Spleen (tissue), 7 donors: ENCODE data around the gene HSD17B1.

Experiments used
- POLR2AphosphoS5 ChIP-seq, 3 donors: sonication (generic); formaldehyde crosslinking; IDR thresholded peaks; one replicate each; pipeline ENCODE4 v1.5.1; 2017; ENCODE audit warnings: antibody characterized with exemption in 3 of 3
- TF ChIP-seq, protein P1 (sequence below), 11 experiments: fragments of 200-600 bp in 7 of 11; fragments of 450-650 bp in 4 of 11; sonication (generic) in 4 of 11; IDR thresholded peaks in 8 of 11; conservative IDR thresholded peaks in 3 of 11; 1 replicate in 7 of 11; 2 replicates in 4 of 11; pipeline versions ENCODE4 v1.4.0 to v1.8.0; 2016 to 2021; ENCODE audit warnings: antibody characterized with exemption in 11 of 11, inconsistent platforms in 4 of 11, mild to moderate bottlenecking in 1 of 11
- donor health status: DM: no; HTN: no; CAD: no; lungs with moderate emphysema.
- donor health status: DM: no; HTN: no; CAD: no.
- donor health status: DM: no; HTN: no; CAD: no.

DNA sequence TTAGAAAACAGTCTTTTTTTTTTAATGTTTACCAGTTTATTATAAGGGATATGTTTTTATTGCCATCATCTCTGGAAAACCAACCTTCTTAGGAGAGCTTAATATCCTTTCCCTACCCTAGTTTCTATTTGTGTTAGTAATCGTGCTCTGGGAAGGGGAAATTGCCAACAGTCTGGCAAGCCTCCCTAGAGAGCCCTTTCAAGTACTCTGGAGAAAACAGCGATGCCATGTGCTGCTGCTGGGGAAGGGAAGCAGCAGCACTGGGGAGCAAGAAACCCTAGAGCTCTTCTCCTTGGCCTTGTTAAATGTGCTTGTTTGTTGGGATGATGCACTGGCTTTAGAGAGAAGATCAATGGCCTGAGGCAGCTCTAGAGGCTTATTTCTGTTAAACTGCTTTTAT, 46.2 kb downstream of the HSD17B1 start:
- no peak for TF ChIP-seq POLR2AphosphoS5 (IDR thresholded peaks at IDR 0.05)
- TF ChIP-seq, protein P1, sequence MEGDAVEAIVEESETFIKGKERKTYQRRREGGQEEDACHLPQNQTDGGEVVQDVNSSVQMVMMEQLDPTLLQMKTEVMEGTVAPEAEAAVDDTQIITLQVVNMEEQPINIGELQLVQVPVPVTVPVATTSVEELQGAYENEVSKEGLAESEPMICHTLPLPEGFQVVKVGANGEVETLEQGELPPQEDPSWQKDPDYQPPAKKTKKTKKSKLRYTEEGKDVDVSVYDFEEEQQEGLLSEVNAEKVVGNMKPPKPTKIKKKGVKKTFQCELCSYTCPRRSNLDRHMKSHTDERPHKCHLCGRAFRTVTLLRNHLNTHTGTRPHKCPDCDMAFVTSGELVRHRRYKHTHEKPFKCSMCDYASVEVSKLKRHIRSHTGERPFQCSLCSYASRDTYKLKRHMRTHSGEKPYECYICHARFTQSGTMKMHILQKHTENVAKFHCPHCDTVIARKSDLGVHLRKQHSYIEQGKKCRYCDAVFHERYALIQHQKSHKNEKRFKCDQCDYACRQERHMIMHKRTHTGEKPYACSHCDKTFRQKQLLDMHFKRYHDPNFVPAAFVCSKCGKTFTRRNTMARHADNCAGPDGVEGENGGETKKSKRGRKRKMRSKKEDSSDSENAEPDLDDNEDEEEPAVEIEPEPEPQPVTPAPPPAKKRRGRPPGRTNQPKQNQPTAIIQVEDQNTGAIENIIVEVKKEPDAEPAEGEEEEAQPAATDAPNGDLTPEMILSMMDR (IDR thresholded peaks at IDR 0.05 in 8 of 11, conservative IDR thresholded peaks at IDR 0.05 in 3 of 11): no peak
